Neural progenitor cell (in vitro differentiated cells): ENCODE data around the gene PARD3B. TPM values are rescaled to one million over a fixed set of nuclear protein-coding genes. Genes with fewer than 3 reads are reported as not detected.

ENCODE experiments used
- DNase-seq: peaks from one replicate; pipeline ENCODE4 v3.0.0-alpha.2; 2016; ENCODE audit warnings: low spot score
- H2AFZ ChIP-seq: fragments of 200-600 bp; sonication (generic); replicated peaks from 2 replicates; pipeline ENCODE4 v1.6.1; 2016; ENCODE audit warnings: antibody characterized with exemption
- H3F3A ChIP-seq: fragments of 200-600 bp; sonication (generic); 2 replicates; pipeline ENCODE4 v1.6.1; 2016; ENCODE audit warnings: antibody characterized with exemption, low read depth
- H3K27ac ChIP-seq: fragments of 200-600 bp; sonication (generic); 2 replicates; pipeline ENCODE4 v1.5.1; 2016; ENCODE audit warnings: mild to moderate bottlenecking
- H3K27me3 ChIP-seq: fragments of 200-600 bp; sonication (generic); 2 replicates; pipeline ENCODE4 v1.6.1; 2016; ENCODE audit warnings: mild to moderate bottlenecking, moderate library complexity
- H3K36me3 ChIP-seq: fragments of 200-600 bp; sonication (generic); 2 replicates; pipeline ENCODE4 v1.5.1; 2016
- H3K4me1 ChIP-seq: fragments of 200-600 bp; sonication (generic); 2 replicates; pipeline ENCODE4 v1.6.1; 2016; ENCODE audit warnings: mixed run types
- H3K4me2 ChIP-seq: fragments of 200-600 bp; sonication (generic); 2 replicates; pipeline ENCODE4 v1.6.1; 2016
- H3K4me3 ChIP-seq: fragments of 200-600 bp; sonication (generic); 2 replicates; pipeline ENCODE4 v1.5.1; 2016
- H3K79me2 ChIP-seq: fragments of 200-600 bp; sonication (generic); 2 replicates; pipeline ENCODE4 v1.6.1; 2016; ENCODE audit warnings: low read depth
- H3K9ac ChIP-seq: fragments of 200-600 bp; sonication (generic); 2 replicates; pipeline ENCODE4 v1.6.1; 2016
- H3K9me3 ChIP-seq: fragments of 200-600 bp; sonication (generic); 2 replicates; pipeline ENCODE4 v1.5.1; 2016; ENCODE audit warnings: low read depth
- H4K20me1 ChIP-seq: fragments of 200-600 bp; sonication (generic); 2 replicates; pipeline ENCODE4 v1.6.1; 2016; ENCODE audit warnings: low read depth
- H3K27ac Mint-ChIP-seq: 3 replicates; pipeline ENCODE4 v1.8.0; 2021; ENCODE audit warnings: mixed read lengths
- H3K27me3 Mint-ChIP-seq: 2 replicates; pipeline ENCODE4 v1.8.0; 2022; ENCODE audit warnings: low read depth, mild to moderate bottlenecking, inconsistent platforms, moderate library complexity, mixed read lengths; ENCODE audit not compliant: insufficient read depth
- H3K36me3 Mint-ChIP-seq: 3 replicates; pipeline ENCODE4 v1.8.0; 2021; ENCODE audit warnings: mixed read lengths
- H3K4me1 Mint-ChIP-seq: 3 replicates; pipeline ENCODE4 v1.8.0; 2021; ENCODE audit warnings: mixed read lengths
- H3K4me3 Mint-ChIP-seq: 3 replicates; pipeline ENCODE4 v1.8.0; 2021; ENCODE audit warnings: mild to moderate bottlenecking, moderate library complexity, mixed read lengths
- H3K9me3 Mint-ChIP-seq: 3 replicates; pipeline ENCODE4 v1.8.0; 2020; ENCODE audit warnings: mixed read lengths
- EZH2 ChIP-seq: fragments of 200-600 bp; sonication (generic); IDR thresholded peaks from 2 replicates; pipeline ENCODE4 v1.6.1; 2017; ENCODE audit warnings: antibody characterized with exemption, mild to moderate bottlenecking, moderate library complexity
- EZH2phosphoT487 ChIP-seq: fragments of 200-600 bp; sonication (generic); IDR thresholded peaks from 2 replicates; pipeline ENCODE4 v1.6.1; 2017; ENCODE audit warnings: antibody characterized with exemption
- total RNA-seq: library from RNA; depleted of rRNA; stranded (reverse); fragments of >200 nt; gene quantifications from 2 replicates; pipeline ENCODE4 v1.2.3, GENCODE V29; 2015; ENCODE audit warnings: low replicate concordance
- TF ChIP-seq, protein P1 (sequence below): fragments of 200-600 bp; sonication (generic); IDR thresholded peaks from 2 replicates; pipeline ENCODE4 v1.5.1; 2017; ENCODE audit warnings: antibody characterized with exemption, mild to moderate bottlenecking

PARD3B gene
- total RNA-seq, 1 donor from 2014 or later: 8.4 TPM

DNA sequence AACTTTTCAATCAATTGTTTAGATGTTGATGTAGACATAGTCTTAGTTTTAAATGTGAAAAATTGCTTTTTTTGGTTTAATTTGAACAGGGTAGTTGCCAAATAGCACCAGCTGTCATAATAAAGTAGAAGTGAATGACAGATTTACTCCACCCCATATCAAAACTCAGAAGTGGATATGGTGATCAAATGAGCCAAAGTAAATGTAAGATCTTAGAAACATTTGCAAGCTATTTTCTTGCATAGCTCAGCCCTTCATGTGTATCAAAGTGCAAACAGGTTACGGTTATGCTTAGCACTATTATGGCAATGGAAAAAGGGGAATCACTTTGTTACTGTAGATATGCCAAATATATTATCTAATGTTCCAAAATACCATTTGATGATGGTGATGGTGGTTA is 596.1 kb downstream of the PARD3B start:
- Mint-ChIP-seq H3K36me3 (peaks cover 3% of the 10 kb centered on the region), H3K9me3 (peaks cover 5% of the 10 kb centered on the region), H3K27ac (no peak overlapping the region), H3K27me3 (peaks cover 2% of the 10 kb centered on the region), H3K4me3 (no peak overlapping the region), H3K4me1 (peaks cover 21% of the 10 kb centered on the region)
- Histone ChIP-seq H3K4me1 (no peaks in the 10 kb centered on the region), H3K4me2 (no peak overlapping the region), H3K36me3 (no peaks in the 10 kb centered on the region), H3K27me3 (no peaks in the 10 kb centered on the region), H3K9me3 (no peaks in the 10 kb centered on the region), H3F3A (no peaks in the 10 kb centered on the region), H4K20me1 (peaks cover 3% of the 10 kb centered on the region), H3K4me3 (no peak overlapping the region), H2AFZ (no peak overlapping the region), H3K9ac (no peak overlapping the region), H3K79me2 (no peaks in the 10 kb centered on the region), H3K27ac (no peak overlapping the region)
- TF ChIP-seq EZH2: no peak
- no peak for TF ChIP-seq EZH2phosphoT487
- TF ChIP-seq, protein P1, sequence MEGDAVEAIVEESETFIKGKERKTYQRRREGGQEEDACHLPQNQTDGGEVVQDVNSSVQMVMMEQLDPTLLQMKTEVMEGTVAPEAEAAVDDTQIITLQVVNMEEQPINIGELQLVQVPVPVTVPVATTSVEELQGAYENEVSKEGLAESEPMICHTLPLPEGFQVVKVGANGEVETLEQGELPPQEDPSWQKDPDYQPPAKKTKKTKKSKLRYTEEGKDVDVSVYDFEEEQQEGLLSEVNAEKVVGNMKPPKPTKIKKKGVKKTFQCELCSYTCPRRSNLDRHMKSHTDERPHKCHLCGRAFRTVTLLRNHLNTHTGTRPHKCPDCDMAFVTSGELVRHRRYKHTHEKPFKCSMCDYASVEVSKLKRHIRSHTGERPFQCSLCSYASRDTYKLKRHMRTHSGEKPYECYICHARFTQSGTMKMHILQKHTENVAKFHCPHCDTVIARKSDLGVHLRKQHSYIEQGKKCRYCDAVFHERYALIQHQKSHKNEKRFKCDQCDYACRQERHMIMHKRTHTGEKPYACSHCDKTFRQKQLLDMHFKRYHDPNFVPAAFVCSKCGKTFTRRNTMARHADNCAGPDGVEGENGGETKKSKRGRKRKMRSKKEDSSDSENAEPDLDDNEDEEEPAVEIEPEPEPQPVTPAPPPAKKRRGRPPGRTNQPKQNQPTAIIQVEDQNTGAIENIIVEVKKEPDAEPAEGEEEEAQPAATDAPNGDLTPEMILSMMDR: no peak
- DNase-seq: no peak

DNA sequence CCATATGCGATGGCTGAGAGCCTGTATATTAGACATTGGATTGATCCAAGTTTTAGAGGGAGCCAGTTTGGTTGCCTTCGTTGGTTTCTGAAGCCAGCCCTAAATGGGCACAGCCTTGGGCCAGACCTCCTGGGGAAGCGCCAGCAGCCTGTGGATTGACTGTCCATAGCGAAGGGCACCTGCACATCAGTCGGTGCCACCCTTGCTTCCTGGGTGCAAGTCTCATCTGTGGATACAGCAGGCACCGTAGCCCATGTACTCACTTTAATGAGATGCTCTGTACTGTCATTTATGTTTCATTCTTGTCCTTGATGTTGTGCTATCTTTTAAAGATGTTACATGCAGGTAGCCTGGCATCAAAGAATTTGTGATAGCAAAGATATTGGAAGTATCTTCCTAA is 600.6 kb downstream of the PARD3B start:
- Mint-ChIP-seq H3K4me3 (no peak overlapping the region), H3K27me3 (peaks cover 2% of the 10 kb centered on the region)
- H3K9ac ChIP-seq: no peak overlapping the region

DNA sequence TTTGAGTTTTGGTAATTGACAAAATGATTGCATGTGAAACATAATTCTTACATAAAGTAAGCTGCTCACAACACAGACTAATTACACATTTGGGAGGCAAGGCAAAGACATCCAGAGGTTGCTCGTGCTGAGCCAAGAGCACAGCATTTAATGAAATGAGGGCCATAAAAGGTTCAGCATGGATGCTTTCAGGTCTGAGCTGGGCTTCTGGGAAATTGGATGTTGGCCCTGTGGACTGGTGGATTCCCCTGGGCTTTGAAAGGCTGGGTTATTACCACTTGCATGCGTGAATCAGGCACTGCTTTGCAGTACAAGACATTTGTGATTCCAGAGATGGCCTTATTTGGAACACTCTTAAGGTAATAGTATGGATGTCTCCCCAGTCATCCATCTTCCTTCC is 603.5 kb downstream of the PARD3B start:
- Histone ChIP-seq H3K27ac (no peak overlapping the region), H3K9ac (no peak overlapping the region), H3F3A (no peaks in the 10 kb centered on the region), H3K4me3 (no peak overlapping the region), H3K4me2 (no peak overlapping the region), H2AFZ (no peak overlapping the region), H3K36me3 (no peaks in the 10 kb centered on the region), H4K20me1 (no peaks in the 10 kb centered on the region), H3K9me3 (no peaks in the 10 kb centered on the region), H3K4me1 (no peaks in the 10 kb centered on the region), H3K79me2 (no peaks in the 10 kb centered on the region), H3K27me3 (no peaks in the 10 kb centered on the region)
- peaks cover 5% of the 10 kb centered on the region for H3K9me3 Mint-ChIP-seq
- H3K4me3 Mint-ChIP-seq: no peak overlapping the region
- H3K4me1 Mint-ChIP-seq: peaks cover 5% of the 10 kb centered on the region
- no peak for TF ChIP-seq EZH2phosphoT487
- TF ChIP-seq EZH2: no peak
- no peak for DNase-seq
- peaks cover 5% of the 10 kb centered on the region for H3K27me3 Mint-ChIP-seq
- peaks cover 5% of the 10 kb centered on the region for H3K36me3 Mint-ChIP-seq
- H3K27ac Mint-ChIP-seq: no peak overlapping the region

More for the DNA sequence above, 600.6 kb downstream of the PARD3B start:
- Mint-ChIP-seq H3K4me1 (peaks cover 11% of the 10 kb centered on the region), H3K27ac (no peak overlapping the region), H3K9me3 (peaks cover 2% of the 10 kb centered on the region), H3K36me3 (no peaks in the 10 kb centered on the region)
- Histone ChIP-seq H3K27ac (no peak overlapping the region), H3K4me3 (no peak overlapping the region), H3F3A (no peaks in the 10 kb centered on the region), H3K79me2 (no peaks in the 10 kb centered on the region), H3K4me2 (no peak overlapping the region), H3K4me1 (no peaks in the 10 kb centered on the region), H3K36me3 (no peaks in the 10 kb centered on the region), H3K9me3 (no peaks in the 10 kb centered on the region), H4K20me1 (no peaks in the 10 kb centered on the region), H3K27me3 (no peaks in the 10 kb centered on the region), H2AFZ (no peak overlapping the region)
- TF ChIP-seq, protein P1: no peak
- TF ChIP-seq EZH2 (no peak), EZH2phosphoT487 (no peak)
- no peak for DNase-seq

DNA sequence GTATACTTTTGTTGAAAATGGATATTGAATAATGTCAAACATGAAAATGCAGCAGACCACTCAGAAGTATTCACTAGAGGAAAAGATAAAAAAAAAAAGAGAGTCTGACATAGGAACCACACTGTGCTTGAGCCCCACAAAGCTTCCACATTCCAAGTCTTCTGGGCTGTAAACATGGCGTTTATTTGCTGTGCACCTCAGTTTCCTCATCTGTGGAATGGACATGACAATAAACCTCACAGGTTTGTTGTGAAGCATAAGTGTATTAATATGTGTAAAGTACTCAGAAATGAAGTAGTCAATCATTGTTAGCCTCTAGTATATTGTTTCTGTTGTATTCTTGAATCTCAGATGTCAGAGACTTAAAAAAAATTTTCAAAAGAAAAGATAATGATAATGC is 611.2 kb downstream of the PARD3B start:
- Mint-ChIP-seq H3K27me3 (peaks cover 3% of the 10 kb centered on the region), H3K9me3 (peaks cover 4% of the 10 kb centered on the region), H3K27ac (no peak overlapping the region), H3K4me1 (peaks cover 6% of the 10 kb centered on the region), H3K4me3 (no peak overlapping the region), H3K36me3 (peaks cover 5% of the 10 kb centered on the region)
- H3F3A ChIP-seq: no peaks in the 10 kb centered on the region
- no peak overlapping the region for H3K4me2 ChIP-seq
- no peaks in the 10 kb centered on the region for H3K79me2 ChIP-seq
- no peaks in the 10 kb centered on the region for H4K20me1 ChIP-seq
- H2AFZ ChIP-seq: no peak overlapping the region
- H3K9ac ChIP-seq: no peak overlapping the region
- no peaks in the 10 kb centered on the region for H3K9me3 ChIP-seq
- no peaks in the 10 kb centered on the region for H3K27me3 ChIP-seq
- H3K4me3 ChIP-seq: no peak overlapping the region
- no peak overlapping the region for H3K27ac ChIP-seq
- no peak for DNase-seq
- TF ChIP-seq EZH2: no peak
- TF ChIP-seq, protein P1: no peak
- TF ChIP-seq EZH2phosphoT487: no peak
- no peaks in the 10 kb centered on the region for H3K36me3 ChIP-seq
- no peaks in the 10 kb centered on the region for H3K4me1 ChIP-seq
